Stimulated activated CD4-positive, alpha-beta T cell treated with anti-CD3 and anti-CD28 coated beads, Interleukin-15, amount 100 ng/mL, for 48 hours (primary cell): ENCODE results near the gene ERAP2.
"Not testable (repeated sequence)": the region's sequence is repeated elsewhere in the genome, so short reads cannot be mapped to it uniquely, and the experiment has no call there.

Experiments used
- DNase-seq, 2 donors: peaks; one replicate each; pipeline ENCODE4 v3.0.0-alpha.2; 2020; ENCODE audit warnings: low read depth in 2 of 2

ERAP2 gene

GRCh38 chr5:96901384-96901783, 25.1 kb downstream of the ERAP2 start:
- no peak for DNase-seq

- DNase-seq = no peak
Observed at GRCh38 chr5:96901841-96902240, 25.5 kb downstream of the ERAP2 start.

GRCh38 chr5:96902876-96903275, 26.6 kb downstream of the ERAP2 start:
- DNase-seq = no peak

- DNase-seq = no peak
Observed at GRCh38 chr5:96903300-96903699, 27.0 kb downstream of the ERAP2 start.

- no peak for DNase-seq
Observed at GRCh38 chr5:96904054-96904931, 28.0 kb downstream of the ERAP2 start.

- no peak for DNase-seq
Observed at GRCh38 chr5:96905864-96906263, 29.6 kb downstream of the ERAP2 start.

GRCh38 chr5:96909003-96909402, 32.7 kb downstream of the ERAP2 start:
- no peak for DNase-seq

- no peak for DNase-seq
Observed at GRCh38 chr5:96909435-96909834, 33.1 kb downstream of the ERAP2 start.

GRCh38 chr5:96911139-96911538, 34.8 kb downstream of the ERAP2 start:
- no peak for DNase-seq

GRCh38 chr5:96913233-96913632, 36.9 kb downstream of the ERAP2 start:
- DNase-seq = no peak

- DNase-seq = no peak
Observed at GRCh38 chr5:96919754-96920197, 43.5 kb downstream of the ERAP2 start.

GRCh38 chr5:96920744-96921355, 44.5 kb downstream of the ERAP2 start:
- no peak for DNase-seq

- DNase-seq = no peak
Observed at GRCh38 chr5:96922499-96923244, 46.4 kb downstream of the ERAP2 start.

GRCh38 chr5:96924016-96924443, 47.7 kb downstream of the ERAP2 start:
- DNase-seq = no peak

GRCh38 chr5:96926276-96926675, 50.0 kb downstream of the ERAP2 start:
- DNase-seq = no peak

- no peak for DNase-seq
Observed at GRCh38 chr5:96927008-96927407, 50.7 kb downstream of the ERAP2 start.

- DNase-seq = no peak
Observed at GRCh38 chr5:96928931-96929708, 52.8 kb downstream of the ERAP2 start.

GRCh38 chr5:96930058-96930457, 53.8 kb downstream of the ERAP2 start:
- no peak for DNase-seq

GRCh38 chr5:96930589-96930988, 54.3 kb downstream of the ERAP2 start:
- no peak for DNase-seq

GRCh38 chr5:96931037-96931436, 54.7 kb downstream of the ERAP2 start:
- not testable (repeated sequence) for DNase-seq

- no peak for DNase-seq
Observed at GRCh38 chr5:96931605-96932004, 55.3 kb downstream of the ERAP2 start.

- DNase-seq = no peak
Observed at GRCh38 chr5:96932026-96932425, 55.7 kb downstream of the ERAP2 start.
